ENCODE measurements around the gene PLXNB2.

PLXNB2 gene

DNA sequence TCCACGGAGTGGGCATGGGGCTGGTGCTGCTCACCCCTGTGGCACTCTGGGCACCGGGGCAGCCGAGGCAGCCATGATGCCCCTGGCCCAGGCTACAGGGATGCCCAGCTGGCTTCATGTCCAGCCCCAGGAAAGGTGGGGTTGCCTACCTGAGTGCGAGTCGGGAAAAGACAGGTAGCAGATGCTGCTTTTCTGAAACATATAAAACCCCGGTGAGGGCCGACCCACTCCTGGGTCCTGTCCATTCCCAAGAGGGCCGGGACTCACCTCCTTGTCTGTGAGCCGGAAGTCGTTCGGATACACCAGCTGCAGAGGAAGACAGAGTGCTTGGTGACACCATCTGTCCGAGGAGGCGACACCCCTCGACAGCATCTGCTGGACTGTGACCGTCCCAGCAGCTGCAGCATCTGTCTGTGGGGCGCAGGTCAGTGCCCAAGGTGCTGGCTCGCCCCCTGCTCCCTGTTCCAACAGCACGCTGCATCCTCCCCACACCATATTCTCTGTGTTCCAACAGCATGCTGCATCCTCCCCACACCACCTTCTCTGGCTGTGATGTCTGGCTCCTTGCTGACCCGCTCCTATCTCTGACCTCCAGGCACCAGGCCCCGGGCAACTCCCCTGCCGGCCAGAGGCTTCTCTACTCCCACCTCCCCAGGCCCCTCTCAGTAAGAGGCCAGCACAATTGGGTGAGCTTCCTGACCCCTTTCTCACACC lies 11.4 kb upstream of the PLXNB2 start:
- Histone ChIP-seq H3K9me3 (replicated peaks; ENCODE audit: insufficient read depth, low read length) (no peaks in the 10 kb centered on the region), H3K9me2 (replicated peaks; ENCODE audit: insufficient read depth, low read length) (no peaks in the 10 kb centered on the region), H4K20me1 (ENCODE audit: insufficient read depth, low read length) (no peaks in the 10 kb centered on the region), H3K36me3 (replicated peaks; ENCODE audit: insufficient read depth, low read length) (no peaks in the 10 kb centered on the region), H3K4me2 (ENCODE audit: low read depth, low read length) (no peak overlapping the region), H3K4me1 (ENCODE audit: low read length) (peaks cover 18% of the 10 kb centered on the region), H3K4me3 (ENCODE audit: low read length) (no peak overlapping the region), H3K9ac (ENCODE audit: low read length) (no peak overlapping the region), H3K27ac (ENCODE audit: low read length) (no peak overlapping the region), H2AFZ (ENCODE audit: low read length) (no peak overlapping the region), H3K27me3 (replicated peaks; ENCODE audit: insufficient read depth, low read length) (no peaks in the 10 kb centered on the region), H3K79me2 (ENCODE audit: low read length) (peaks cover 4% of the 10 kb centered on the region), H3F3A (ENCODE audit: insufficient read depth, low read length) (peaks cover 11% of the 10 kb centered on the region)
- no peak for DNase-seq
- no peak for TF ChIP-seq EZH2 (optimal IDR thresholded peaks at IDR 0.05; ENCODE audit: low read depth, low read length)
- TF ChIP-seq EZH2phosphoT487 (IDR thresholded peaks at IDR 0.05; ENCODE audit: low read length), result no peak
- TF ChIP-seq CTCF (IDR thresholded peaks at IDR 0.05; ENCODE audit: low read length), result no peak

DNA sequence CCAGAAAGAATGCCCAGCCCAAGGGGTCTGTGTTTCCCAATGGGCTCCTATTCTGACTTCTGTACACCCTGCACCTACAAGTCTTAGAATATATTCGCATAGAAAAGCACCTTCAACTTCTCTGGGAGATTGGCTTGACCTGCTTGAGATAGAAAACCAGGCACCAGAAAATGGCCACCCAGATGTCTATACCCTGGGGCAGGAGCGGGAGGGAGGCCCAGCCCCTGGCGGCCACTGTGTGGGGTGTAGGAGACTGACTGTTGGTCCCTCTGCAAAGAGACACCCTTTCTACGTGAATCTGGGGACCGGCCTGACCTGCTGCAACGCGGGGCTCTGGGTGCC lies 10.9 kb upstream of the PLXNB2 start:
- DNase-seq, result no peak
- no peak overlapping the region for H3K4me2 ChIP-seq (ENCODE audit: low read depth, low read length)
- no peak overlapping the region for H2AFZ ChIP-seq (ENCODE audit: low read length)
- H3K27ac ChIP-seq (ENCODE audit: low read length), result no peak overlapping the region
- H3K9me2 ChIP-seq (replicated peaks; ENCODE audit: insufficient read depth, low read length), result no peaks in the 10 kb centered on the region
- no peak for TF ChIP-seq CTCF (IDR thresholded peaks at IDR 0.05; ENCODE audit: low read length)
- TF ChIP-seq EZH2phosphoT487 (IDR thresholded peaks at IDR 0.05; ENCODE audit: low read length), result no peak
- TF ChIP-seq EZH2 (optimal IDR thresholded peaks at IDR 0.05; ENCODE audit: low read depth, low read length), result no peak
- no peak overlapping the region for H3K4me3 ChIP-seq (ENCODE audit: low read length)
- no peak overlapping the region for H3K9ac ChIP-seq (ENCODE audit: low read length)
- H3K27me3 ChIP-seq (replicated peaks; ENCODE audit: insufficient read depth, low read length), result no peaks in the 10 kb centered on the region
- no peaks in the 10 kb centered on the region for H4K20me1 ChIP-seq (ENCODE audit: insufficient read depth, low read length)
- peaks cover 11% of the 10 kb centered on the region for H3F3A ChIP-seq (ENCODE audit: insufficient read depth, low read length)
- H3K9me3 ChIP-seq (replicated peaks; ENCODE audit: insufficient read depth, low read length), result no peaks in the 10 kb centered on the region
- peaks cover 8% of the 10 kb centered on the region for H3K79me2 ChIP-seq (ENCODE audit: low read length)
- H3K36me3 ChIP-seq (replicated peaks; ENCODE audit: insufficient read depth, low read length), result no peaks in the 10 kb centered on the region
- H3K4me1 ChIP-seq (ENCODE audit: low read length), result peaks cover 18% of the 10 kb centered on the region

GRCh38 chr22:50317674-50318073 lies 10.2 kb upstream of the PLXNB2 start:
- Histone ChIP-seq H4K20me1 (ENCODE audit: insufficient read depth, low read length) (no peaks in the 10 kb centered on the region), H3K36me3 (replicated peaks; ENCODE audit: insufficient read depth, low read length) (no peaks in the 10 kb centered on the region), H2AFZ (ENCODE audit: low read length) (no peak overlapping the region), H3K4me2 (ENCODE audit: low read depth, low read length) (no peak overlapping the region), H3K4me3 (ENCODE audit: low read length) (no peak overlapping the region), H3K9me3 (replicated peaks; ENCODE audit: insufficient read depth, low read length) (no peaks in the 10 kb centered on the region), H3K4me1 (ENCODE audit: low read length) (peaks cover 18% of the 10 kb centered on the region), H3K27ac (ENCODE audit: low read length) (no peak overlapping the region), H3F3A (ENCODE audit: insufficient read depth, low read length) (peaks cover 11% of the 10 kb centered on the region), H3K27me3 (replicated peaks; ENCODE audit: insufficient read depth, low read length) (no peaks in the 10 kb centered on the region), H3K79me2 (ENCODE audit: low read length) (peaks cover 11% of the 10 kb centered on the region), H3K9me2 (replicated peaks; ENCODE audit: insufficient read depth, low read length) (no peaks in the 10 kb centered on the region), H3K9ac (ENCODE audit: low read length) (no peak overlapping the region)
- TF ChIP-seq EZH2 (optimal IDR thresholded peaks at IDR 0.05; ENCODE audit: low read depth, low read length), result no peak
- no peak for TF ChIP-seq CTCF (IDR thresholded peaks at IDR 0.05; ENCODE audit: low read length)
- TF ChIP-seq EZH2phosphoT487 (IDR thresholded peaks at IDR 0.05; ENCODE audit: low read length), result no peak
- no peak for DNase-seq
